Left cardiac atrium (tissue), 4 donors: ENCODE data around the gene TMEM31. TPM values are rescaled to one million over a fixed set of nuclear protein-coding genes. Genes with fewer than 3 reads are reported as not detected.

Experiments used
- ATAC-seq, 2 donors: fragments of 200-7000 bp; cut with Tn5 transposase; one replicate each; pipeline ENCODE4 v1.9.1; 2020; ENCODE audit warnings: mild to moderate bottlenecking in 2 of 2, moderate library complexity in 2 of 2
- DNase-seq: peaks from one replicate; pipeline ENCODE4 v3.0.0-alpha.2; 2020
- intact Hi-C, 2 donors: fragments of 100-400 bp; cut with DNase I; formaldehyde crosslinking; loops; one replicate each; pipeline versions ENCODE4 v1.14.1 to v1.15.1; 2022 to 2023
- long read RNA-seq: library from polyadenylated mRNA; unstranded; transcript quantifications from one replicate; pipeline ENCODE4 v2.0.0, GENCODE V29; 2021
- total RNA-seq, 2 donors: library from RNA; stranded (reverse); fragmentation: NEBNext Ultra II Directional; extraction: Animal tissue kit (Norgen Biotek cat#: 25700); gene quantifications; one replicate each; pipeline ENCODE4 v1.2.1, GENCODE V29; 2021
- donor health status: DM: no; HTN: yes; CAD: no.
- donor health status: DM: no; HTN: yes; CAD: no; lungs with severe emphysema.
- donor health status: DM: yes; HTN: yes; CAD: no.
- donor health status: Dilated cardiomyopathy.

The TMEM31 gene, protein sequence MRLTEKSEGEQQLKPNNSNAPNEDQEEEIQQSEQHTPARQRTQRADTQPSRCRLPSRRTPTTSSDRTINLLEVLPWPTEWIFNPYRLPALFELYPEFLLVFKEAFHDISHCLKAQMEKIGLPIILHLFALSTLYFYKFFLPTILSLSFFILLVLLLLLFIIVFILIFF
- total RNA-seq, result not detected
- long read RNA-seq, partial matches to known transcripts, result 0 of 1 reads
- long read RNA-seq, other reads (novel, unspliced or antisense), result 1 of 1 reads

DNA sequence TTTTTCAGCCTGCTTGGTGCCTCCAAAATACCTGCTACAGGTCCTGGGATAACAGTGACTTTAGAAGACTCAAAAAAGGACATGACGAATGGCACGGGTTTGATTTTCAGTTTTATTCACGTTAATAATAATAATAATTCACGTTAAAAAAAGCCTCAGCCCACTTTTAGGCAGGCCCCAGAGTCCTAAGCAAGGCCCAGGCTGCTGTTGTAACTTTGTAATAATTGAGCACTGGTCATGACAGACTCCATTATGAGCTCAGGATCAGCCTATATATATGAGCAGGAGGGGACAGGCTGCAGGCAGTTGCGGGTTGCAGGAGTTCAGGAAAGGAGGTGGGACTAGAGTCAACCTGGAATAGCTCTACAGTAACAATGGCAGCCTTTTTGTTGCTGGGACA is at the start of gene TMEM31:
Gene TMEM31, plus strand, starts transcription at position 301 of the 400 bp plus-strand sequence. CDS start 1,350 bp downstream, outside the sequence.
- ATAC-seq (no peak), DNase-seq (no peak)
- intact Hi-C loops, result no loop called here

DNA sequence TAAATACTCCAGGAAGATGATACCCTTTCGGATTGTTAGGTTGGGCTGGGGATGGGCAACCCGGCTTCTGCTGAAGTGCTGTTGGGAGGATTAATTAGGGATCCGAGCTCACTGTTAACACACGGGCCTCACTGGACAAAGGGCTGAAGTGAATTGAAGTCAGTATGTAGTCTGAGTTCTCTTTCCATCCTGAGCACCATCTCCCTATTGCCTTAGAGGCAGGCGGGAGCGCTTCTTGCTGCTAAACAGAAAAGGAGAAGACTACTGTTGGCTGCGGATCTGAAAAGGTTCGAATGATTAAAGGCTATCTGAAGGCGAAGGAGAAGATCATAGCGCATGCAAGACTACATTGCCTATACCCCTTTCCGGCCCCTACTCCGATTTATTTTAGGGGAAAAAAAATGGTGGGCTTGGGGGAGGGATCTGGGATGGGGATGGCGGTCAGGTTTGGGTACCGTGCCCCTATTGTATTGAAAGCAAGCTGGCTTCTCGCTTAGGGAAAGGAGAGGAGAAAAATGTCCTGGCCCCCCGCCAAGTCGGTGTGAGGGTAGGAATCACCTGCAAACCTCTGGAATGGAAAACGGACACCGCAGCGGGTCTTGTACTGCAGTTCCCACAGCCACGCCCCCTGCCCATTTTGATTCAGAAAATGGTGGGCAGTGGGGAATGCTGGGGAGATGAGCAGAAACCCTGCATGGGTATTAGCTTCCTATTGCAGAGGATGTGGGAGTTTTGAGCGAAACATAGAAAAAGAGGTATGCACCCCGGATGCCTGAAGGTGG is 46.5 kb upstream of the TMEM31 start:
- ATAC-seq (no peak), DNase-seq (no peak)
- intact Hi-C loops, result no loop called here

GRCh38 chrX:103666202-103667107 is 44.3 kb upstream of the TMEM31 start:
- intact Hi-C loops, result no loop called here
- DNase-seq (no peak), ATAC-seq (no peak)

DNA sequence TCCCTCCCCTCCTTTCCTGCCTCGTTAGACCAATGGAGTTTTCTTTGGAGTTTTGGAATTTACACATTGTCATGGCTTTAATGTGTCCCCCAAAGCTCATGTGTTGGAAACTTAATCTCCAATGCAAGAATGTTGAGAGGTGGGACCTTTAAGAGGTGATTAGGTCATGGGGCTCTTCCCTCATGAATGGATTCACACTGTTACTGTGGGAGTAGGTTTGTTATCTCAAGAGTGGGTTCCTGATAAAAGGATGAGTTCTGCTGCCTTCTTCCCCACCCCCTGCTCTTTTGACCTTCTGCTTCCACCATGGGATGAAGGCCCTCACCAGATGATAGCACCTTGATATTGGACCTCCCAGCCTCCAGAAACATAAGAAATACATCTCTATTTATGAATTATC is 41.0 kb upstream of the TMEM31 start:
- DNase-seq (no peak), ATAC-seq (no peak)
- intact Hi-C loops, result loop anchor here in 1 of 2 donors (5.0 kb wide), 1 partner anchor 32 kb away; no protein-coding TSS in a partner anchor

DNA sequence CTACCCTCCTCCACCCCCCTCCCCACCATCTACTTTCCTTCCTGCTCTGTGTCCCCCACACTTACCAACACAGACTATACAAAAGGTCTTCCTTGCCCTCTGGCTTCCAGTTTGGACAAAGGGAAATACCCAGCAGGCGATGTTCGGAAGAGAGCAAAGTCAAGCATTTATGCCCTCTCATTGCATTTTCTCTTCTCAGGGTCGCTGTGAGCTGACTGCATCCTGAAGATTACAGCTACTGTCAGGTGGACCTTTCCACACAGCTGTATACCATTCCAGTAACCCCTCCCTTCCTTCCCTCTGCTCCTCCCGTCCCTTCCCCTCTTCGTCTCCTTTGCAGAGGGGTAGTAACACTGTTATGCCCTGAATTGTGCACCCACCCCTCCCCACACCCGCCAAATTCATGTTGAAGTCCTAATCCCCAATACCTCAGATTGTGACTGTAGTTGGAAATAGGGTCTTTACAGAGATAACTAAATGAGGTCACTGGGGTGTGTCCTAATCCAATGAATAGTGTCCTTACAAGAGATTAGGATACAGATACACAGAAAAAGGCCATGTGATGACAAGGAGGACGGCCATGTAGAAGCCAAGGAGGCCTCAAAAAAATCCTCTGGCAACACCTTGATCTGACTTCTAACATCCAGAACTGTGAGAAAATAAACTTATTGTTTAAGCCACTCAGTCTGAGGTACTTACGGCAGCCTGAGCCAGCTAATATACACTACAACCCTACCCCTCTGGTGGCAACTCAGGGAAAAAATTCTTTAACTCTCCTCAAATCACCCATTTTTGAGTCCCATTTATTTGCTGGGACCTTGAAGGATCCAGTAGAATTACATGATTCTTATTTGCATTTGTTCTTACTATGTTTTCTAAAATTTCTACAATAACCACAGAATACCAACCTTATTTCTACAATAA is 35.9 kb upstream of the TMEM31 start:
- DNase-seq (no peak), ATAC-seq (no peak)
- intact Hi-C loops, result loop anchor here (5.0 kb wide), 2 partner anchors 37 to 42 kb away; no protein-coding TSS in a partner anchor

GRCh38 chrX:103678199-103678993 is 32.3 kb upstream of the TMEM31 start:
- intact Hi-C loops, result loop anchor here in 1 of 2 donors (5.0 kb wide), 1 partner anchor 46 kb away; no protein-coding TSS in a partner anchor
- DNase-seq, result no peak
- no peak for ATAC-seq

GRCh38 chrX:103681443-103681842 is 29.3 kb upstream of the TMEM31 start:
- DNase-seq, result no peak
- peak in 1 of 2 donors; percentile 46 for ATAC-seq
- intact Hi-C loops, result loop anchor here in 1 of 2 donors (10.0 kb wide), 1 partner anchor 147 kb away; no protein-coding TSS in a partner anchor

- intact Hi-C loops, result loop anchor here in 1 of 2 donors (5.0 to 10.0 kb wide), 2 partner anchors 132 to 151 kb away; no protein-coding TSS in a partner anchor
- ATAC-seq (no peak), DNase-seq (no peak)
Observed at GRCh38 chrX:103685396-103685795, 25.3 kb upstream of the TMEM31 start.

DNA sequence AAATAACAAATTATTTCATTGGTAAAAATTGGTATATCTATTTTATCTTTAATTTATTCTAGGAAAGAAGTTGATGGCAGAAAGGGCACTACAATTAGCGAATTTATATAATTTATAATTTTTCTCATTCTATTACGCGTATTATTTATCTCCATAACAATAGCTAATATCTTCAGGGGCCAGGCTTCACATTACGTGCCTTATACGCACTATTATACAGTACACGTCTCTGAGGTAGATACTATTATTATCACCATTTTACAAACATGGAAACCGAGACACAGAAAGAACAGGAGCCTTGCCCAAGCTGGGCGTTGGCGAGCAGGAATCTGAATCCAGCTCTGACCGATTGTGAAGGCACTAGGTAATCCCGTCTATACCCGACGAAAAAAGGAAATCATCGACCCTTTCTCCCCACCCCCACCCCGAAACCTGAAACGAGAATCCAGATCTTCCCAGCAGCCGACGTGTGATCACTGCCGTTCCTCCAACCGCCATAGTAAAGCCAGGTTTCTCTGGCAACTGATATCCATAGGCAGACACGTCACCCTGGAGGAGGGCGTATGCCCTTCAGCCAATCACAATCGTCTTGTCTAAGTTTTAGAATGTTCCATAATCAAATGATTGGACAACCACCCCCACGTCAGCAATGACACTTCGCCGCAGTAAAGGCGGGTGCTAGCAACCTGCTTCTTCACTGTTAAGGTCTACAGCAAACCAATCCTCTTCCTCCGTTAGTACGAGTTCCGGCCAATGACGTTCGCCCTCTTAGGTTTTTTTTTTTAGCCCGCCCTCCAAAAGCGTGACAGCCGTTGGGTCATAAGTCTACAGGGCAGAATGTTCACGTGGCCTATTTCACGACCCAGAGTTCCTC is 24.3 kb upstream of the TMEM31 start, which contains the start of gene MORF4L2:
Gene MORF4L2, minus strand, starts transcription at position 501 of the 874 bp plus-strand sequence. CDS start 9,672 bp downstream, outside the sequence.
- ATAC-seq (peak; percentile 90 to 94), DNase-seq (peak; percentile 90)
- intact Hi-C loops, result loop anchor here in 1 of 2 donors (5.0 to 10.0 kb wide), 2 partner anchors 131 to 152 kb away; no protein-coding TSS in a partner anchor

GRCh38 chrX:103687073-103687695 is 23.5 kb upstream of the TMEM31 start:
- DNase-seq (peak; percentile 90), ATAC-seq (peak; percentile 84 to 90)
- intact Hi-C loops, result loop anchor here in 1 of 2 donors (5.0 to 10.0 kb wide), 2 partner anchors 130 to 152 kb away; no protein-coding TSS in a partner anchor

DNA sequence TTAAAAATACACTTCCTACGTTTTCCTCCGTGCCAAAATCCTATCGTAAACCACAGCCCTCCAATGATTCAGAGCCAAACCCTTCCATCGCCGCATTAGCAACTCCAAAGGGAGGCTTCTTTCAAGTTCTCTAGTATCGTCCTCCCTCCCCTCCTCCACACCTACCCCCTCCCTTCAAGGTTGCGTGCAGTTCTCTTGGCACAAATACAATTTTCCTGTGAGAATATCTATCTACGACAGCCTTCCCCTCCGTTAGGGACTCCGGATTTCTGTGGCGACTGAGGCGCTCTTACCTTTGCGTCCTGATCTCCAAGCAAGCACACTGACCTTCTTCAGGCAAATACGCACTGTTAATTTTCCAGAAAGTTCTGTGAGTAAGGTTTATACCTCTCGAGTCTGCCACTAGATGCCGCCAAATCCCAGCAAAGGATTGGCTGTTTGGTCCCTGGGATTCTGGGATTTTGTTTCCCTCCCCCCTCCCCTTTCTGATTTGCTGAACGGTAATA is 23.0 kb upstream of the TMEM31 start:
- intact Hi-C loops, result loop anchor here in 1 of 2 donors (5.0 to 10.0 kb wide), 2 partner anchors 130 to 153 kb away; no protein-coding TSS in a partner anchor
- DNase-seq (peak; percentile 74), ATAC-seq (peak; percentile 24 to 30)

DNA sequence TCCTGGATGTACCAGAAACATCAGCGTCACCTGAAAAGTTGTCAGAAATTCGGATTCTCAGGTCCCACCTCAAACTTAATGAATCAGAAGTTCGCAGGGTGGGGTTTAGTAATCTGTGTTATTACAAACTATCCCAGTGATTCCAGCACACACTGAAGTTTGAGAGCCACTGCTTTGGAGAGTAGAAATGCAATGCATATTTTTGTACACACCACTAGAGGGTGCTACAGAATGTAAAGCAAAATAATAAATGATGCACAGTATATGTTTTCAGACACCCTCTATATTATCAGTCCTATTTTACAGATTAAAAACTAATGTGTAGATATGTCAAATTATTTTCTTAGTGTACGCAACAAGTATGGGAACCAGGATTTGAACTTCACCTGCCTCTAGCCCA is 21.8 kb upstream of the TMEM31 start:
- intact Hi-C loops, result loop anchor here in 1 of 2 donors (5.0 to 10.0 kb wide), 2 partner anchors 128 to 154 kb away; no protein-coding TSS in a partner anchor
- ATAC-seq, result no peak
- DNase-seq, result no peak

DNA sequence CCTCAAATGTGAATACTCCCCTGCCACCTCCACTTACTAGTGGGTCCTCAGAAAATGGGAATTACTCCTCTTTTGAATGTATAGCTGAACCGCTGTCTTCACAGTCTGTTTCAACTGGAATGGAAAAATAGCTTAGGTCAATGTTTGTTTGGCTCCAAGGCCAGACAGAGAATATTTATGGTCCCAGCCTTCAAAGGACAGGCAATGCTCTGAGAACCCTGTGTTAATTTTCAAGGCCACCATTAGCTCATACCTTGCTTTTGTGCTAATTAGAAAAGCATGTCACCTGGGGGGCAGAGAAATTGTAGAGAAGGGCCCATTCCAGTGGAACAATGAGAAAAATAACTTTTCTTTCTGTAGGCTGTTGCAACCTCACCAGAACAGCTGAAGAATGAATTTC is 19.6 kb upstream of the TMEM31 start:
- no peak for DNase-seq
- no peak for ATAC-seq
- intact Hi-C loops, result no loop called here

DNA sequence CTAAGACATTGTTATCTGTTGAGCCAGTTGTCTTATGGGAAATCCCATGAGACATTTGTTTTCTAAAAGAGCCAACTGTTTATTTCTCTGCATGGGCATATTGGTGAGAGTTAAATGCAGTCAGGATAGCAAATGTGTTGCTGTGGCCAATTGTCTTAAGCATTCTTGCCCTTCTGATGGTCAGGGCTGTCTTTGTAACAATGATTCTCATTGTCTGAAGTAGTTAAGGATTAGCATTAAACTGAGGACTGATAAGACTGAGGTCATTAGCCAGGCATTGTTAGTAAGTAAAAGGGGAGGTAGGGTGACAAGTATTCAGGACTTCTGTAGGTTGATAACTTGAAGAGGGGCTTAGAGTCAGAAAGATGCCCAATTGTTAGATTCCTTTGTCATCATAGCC is 13.0 kb upstream of the TMEM31 start:
- intact Hi-C loops, result no loop called here
- DNase-seq (no peak), ATAC-seq (no peak)

GRCh38 chrX:103699243-103699642 is 11.5 kb upstream of the TMEM31 start:
- DNase-seq (no peak), ATAC-seq (no peak)
- intact Hi-C loops, result no loop called here
